ENCODE results near the gene STXBP5.

The STXBP5 gene

GRCh38 chr6:147214248-147215227 lies 10.3 kb downstream of the STXBP5 start:
- Histone ChIP-seq H3K9me3 (ENCODE audit: control insufficient read depth, low read depth, low read length) (no peaks in the 10 kb centered on the region), H3K36me3 (ENCODE audit: control insufficient read depth, low read depth, low read length) (no peaks in the 10 kb centered on the region), H3K27ac (ENCODE audit: low read length) (no peak overlapping the region), H3K27me3 (ENCODE audit: control insufficient read depth, insufficient read depth, low read length) (no peaks in the 10 kb centered on the region), H3K4me1 (ENCODE audit: control insufficient read depth, low read depth, low read length) (no peaks in the 10 kb centered on the region), H3K9ac (ENCODE audit: low read length) (no peak overlapping the region), H3K4me3 (ENCODE audit: low read length) (no peak overlapping the region)

GRCh38 chr6:147216915-147217314 lies 12.7 kb downstream of the STXBP5 start:
- H3K9ac ChIP-seq (ENCODE audit: low read length), result no peak overlapping the region
- no peaks in the 10 kb centered on the region for H3K27me3 ChIP-seq (ENCODE audit: control insufficient read depth, insufficient read depth, low read length)
- H3K27ac ChIP-seq (ENCODE audit: low read length), result no peak overlapping the region
- H3K4me3 ChIP-seq (ENCODE audit: low read length), result no peak overlapping the region
- no peaks in the 10 kb centered on the region for H3K9me3 ChIP-seq (ENCODE audit: control insufficient read depth, low read depth, low read length)
- H3K36me3 ChIP-seq (ENCODE audit: control insufficient read depth, low read depth, low read length), result no peaks in the 10 kb centered on the region
- H3K4me1 ChIP-seq (ENCODE audit: control insufficient read depth, low read depth, low read length), result peaks cover 3% of the 10 kb centered on the region

GRCh38 chr6:147217840-147218404 lies 13.7 kb downstream of the STXBP5 start:
- no peaks in the 10 kb centered on the region for H3K27me3 ChIP-seq (ENCODE audit: control insufficient read depth, insufficient read depth, low read length)
- no peak overlapping the region for H3K4me3 ChIP-seq (ENCODE audit: low read length)
- H3K9me3 ChIP-seq (ENCODE audit: control insufficient read depth, low read depth, low read length), result no peaks in the 10 kb centered on the region
- peaks cover 9% of the 10 kb centered on the region for H3K4me1 ChIP-seq (ENCODE audit: control insufficient read depth, low read depth, low read length)
- no peak overlapping the region for H3K9ac ChIP-seq (ENCODE audit: low read length)
- no peak overlapping the region for H3K27ac ChIP-seq (ENCODE audit: low read length)
- no peaks in the 10 kb centered on the region for H3K36me3 ChIP-seq (ENCODE audit: control insufficient read depth, low read depth, low read length)

GRCh38 chr6:147218797-147219196 lies 14.6 kb downstream of the STXBP5 start:
- H3K27me3 ChIP-seq (ENCODE audit: control insufficient read depth, insufficient read depth, low read length), result no peaks in the 10 kb centered on the region
- no peaks in the 10 kb centered on the region for H3K9me3 ChIP-seq (ENCODE audit: control insufficient read depth, low read depth, low read length)
- H3K36me3 ChIP-seq (ENCODE audit: control insufficient read depth, low read depth, low read length), result no peaks in the 10 kb centered on the region
- H3K9ac ChIP-seq (ENCODE audit: low read length), result no peak overlapping the region
- peaks cover 9% of the 10 kb centered on the region for H3K4me1 ChIP-seq (ENCODE audit: control insufficient read depth, low read depth, low read length)
- no peak overlapping the region for H3K4me3 ChIP-seq (ENCODE audit: low read length)
- H3K27ac ChIP-seq (ENCODE audit: low read length), result no peak overlapping the region

- no peak overlapping the region for H3K4me3 ChIP-seq (ENCODE audit: low read length)
- no peak overlapping the region for H3K9ac ChIP-seq (ENCODE audit: low read length)
- H3K27ac ChIP-seq (ENCODE audit: low read length), result no peak overlapping the region
- peaks cover 9% of the 10 kb centered on the region for H3K4me1 ChIP-seq (ENCODE audit: control insufficient read depth, low read depth, low read length)
- H3K27me3 ChIP-seq (ENCODE audit: control insufficient read depth, insufficient read depth, low read length), result no peaks in the 10 kb centered on the region
- H3K36me3 ChIP-seq (ENCODE audit: control insufficient read depth, low read depth, low read length), result no peaks in the 10 kb centered on the region
- H3K9me3 ChIP-seq (ENCODE audit: control insufficient read depth, low read depth, low read length), result no peaks in the 10 kb centered on the region
Measured at GRCh38 chr6:147219463-147219862, 15.2 kb downstream of the STXBP5 start.

GRCh38 chr6:147220345-147220744 lies 16.1 kb downstream of the STXBP5 start:
- H3K4me1 ChIP-seq (ENCODE audit: control insufficient read depth, low read depth, low read length), result peaks cover 9% of the 10 kb centered on the region
- no peak overlapping the region for H3K27ac ChIP-seq (ENCODE audit: low read length)
- no peak overlapping the region for H3K9ac ChIP-seq (ENCODE audit: low read length)
- no peaks in the 10 kb centered on the region for H3K9me3 ChIP-seq (ENCODE audit: control insufficient read depth, low read depth, low read length)
- no peaks in the 10 kb centered on the region for H3K36me3 ChIP-seq (ENCODE audit: control insufficient read depth, low read depth, low read length)
- no peak overlapping the region for H3K4me3 ChIP-seq (ENCODE audit: low read length)
- H3K27me3 ChIP-seq (ENCODE audit: control insufficient read depth, insufficient read depth, low read length), result no peaks in the 10 kb centered on the region

- Histone ChIP-seq H3K27ac (ENCODE audit: low read length) (no peak overlapping the region), H3K9ac (ENCODE audit: low read length) (no peak overlapping the region), H3K4me3 (ENCODE audit: low read length) (no peak overlapping the region), H3K4me1 (ENCODE audit: control insufficient read depth, low read depth, low read length) (peaks cover 9% of the 10 kb centered on the region), H3K27me3 (ENCODE audit: control insufficient read depth, insufficient read depth, low read length) (no peaks in the 10 kb centered on the region), H3K9me3 (ENCODE audit: control insufficient read depth, low read depth, low read length) (no peaks in the 10 kb centered on the region), H3K36me3 (ENCODE audit: control insufficient read depth, low read depth, low read length) (no peaks in the 10 kb centered on the region)
Measured at GRCh38 chr6:147221739-147222138, 17.5 kb downstream of the STXBP5 start.

GRCh38 chr6:147222160-147222838 lies 18.1 kb downstream of the STXBP5 start:
- no peaks in the 10 kb centered on the region for H3K9me3 ChIP-seq (ENCODE audit: control insufficient read depth, low read depth, low read length)
- no peak overlapping the region for H3K4me3 ChIP-seq (ENCODE audit: low read length)
- no peak overlapping the region for H3K9ac ChIP-seq (ENCODE audit: low read length)
- H3K36me3 ChIP-seq (ENCODE audit: control insufficient read depth, low read depth, low read length), result no peaks in the 10 kb centered on the region
- H3K27ac ChIP-seq (ENCODE audit: low read length), result no peak overlapping the region
- H3K4me1 ChIP-seq (ENCODE audit: control insufficient read depth, low read depth, low read length), result peaks cover 9% of the 10 kb centered on the region
- no peaks in the 10 kb centered on the region for H3K27me3 ChIP-seq (ENCODE audit: control insufficient read depth, insufficient read depth, low read length)

- H3K9me3 ChIP-seq (ENCODE audit: control insufficient read depth, low read depth, low read length), result no peaks in the 10 kb centered on the region
- peaks cover 12% of the 10 kb centered on the region for H3K4me1 ChIP-seq (ENCODE audit: control insufficient read depth, low read depth, low read length)
- H3K27me3 ChIP-seq (ENCODE audit: control insufficient read depth, insufficient read depth, low read length), result no peaks in the 10 kb centered on the region
- no peak overlapping the region for H3K4me3 ChIP-seq (ENCODE audit: low read length)
- H3K9ac ChIP-seq (ENCODE audit: low read length), result no peak overlapping the region
- no peak overlapping the region for H3K27ac ChIP-seq (ENCODE audit: low read length)
- H3K36me3 ChIP-seq (ENCODE audit: control insufficient read depth, low read depth, low read length), result no peaks in the 10 kb centered on the region
Measured at GRCh38 chr6:147223736-147224135, 19.5 kb downstream of the STXBP5 start.

- H3K27me3 ChIP-seq (ENCODE audit: control insufficient read depth, insufficient read depth, low read length), result no peaks in the 10 kb centered on the region
- no peak overlapping the region for H3K27ac ChIP-seq (ENCODE audit: low read length)
- no peak overlapping the region for H3K4me3 ChIP-seq (ENCODE audit: low read length)
- no peak overlapping the region for H3K9ac ChIP-seq (ENCODE audit: low read length)
- H3K9me3 ChIP-seq (ENCODE audit: control insufficient read depth, low read depth, low read length), result no peaks in the 10 kb centered on the region
- no peaks in the 10 kb centered on the region for H3K36me3 ChIP-seq (ENCODE audit: control insufficient read depth, low read depth, low read length)
- H3K4me1 ChIP-seq (ENCODE audit: control insufficient read depth, low read depth, low read length), result peaks cover 12% of the 10 kb centered on the region
Measured at GRCh38 chr6:147226163-147226724, 22.0 kb downstream of the STXBP5 start.

- Histone ChIP-seq H3K4me3 (ENCODE audit: low read length) (no peak overlapping the region), H3K9me3 (ENCODE audit: control insufficient read depth, low read depth, low read length) (no peaks in the 10 kb centered on the region), H3K4me1 (ENCODE audit: control insufficient read depth, low read depth, low read length) (peaks cover 9% of the 10 kb centered on the region), H3K36me3 (ENCODE audit: control insufficient read depth, low read depth, low read length) (no peaks in the 10 kb centered on the region), H3K27me3 (ENCODE audit: control insufficient read depth, insufficient read depth, low read length) (no peaks in the 10 kb centered on the region), H3K9ac (ENCODE audit: low read length) (no peak overlapping the region), H3K27ac (ENCODE audit: low read length) (no peak overlapping the region)
Measured at GRCh38 chr6:147226877-147227276, 22.7 kb downstream of the STXBP5 start.
